Testis (tissue), 3 donors: ENCODE results near the gene DGCR6L. TPM values are rescaled to one million over a fixed set of nuclear protein-coding genes. Genes with fewer than 3 reads are reported as not detected.

Experiments
- DNase-seq: peaks from one replicate; pipeline ENCODE4 v3.0.0-alpha.2; 2019
- H3K27ac ChIP-seq, 2 donors: fragments of 200-600 bp; sonication (generic); one replicate each; pipeline ENCODE4 v1.5.1; 2019
- H3K27me3 ChIP-seq: fragments of 200-600 bp; sonication (generic); one replicate; pipeline ENCODE4 v1.5.1; 2019
- H3K36me3 ChIP-seq: fragments of 200-600 bp; sonication (generic); one replicate; pipeline ENCODE4 v1.5.1; 2017; ENCODE audit warnings: low read depth; ENCODE audit errors: missing control alignments
- H3K4me1 ChIP-seq: fragments of 200-600 bp; sonication (generic); one replicate; pipeline ENCODE4 v1.5.1; 2019
- H3K4me3 ChIP-seq, 2 donors: fragments of 200-600 bp; sonication (generic); one replicate each; pipeline ENCODE4 v1.5.1; 2017 to 2019
- H3K9me3 ChIP-seq: fragments of 200-600 bp; sonication (generic); one replicate; pipeline ENCODE4 v1.5.1; 2017
- POLR2A ChIP-seq: fragments of 450-650 bp; IDR thresholded peaks from one replicate; pipeline ENCODE4 v1.6.1; 2017; ENCODE audit warnings: antibody characterized with exemption, mild to moderate bottlenecking, moderate library complexity
- WGBS, 2 donors: methylation state at CpG; one replicate each; pipeline ENCODE4 v1.1.5; 2018; 5-methylcytosine and 5-hydroxymethylcytosine counted together
- intact Hi-C: fragments of 100-400 bp; cut with DNase I; formaldehyde crosslinking; loops from one replicate; pipeline ENCODE4 v1.15.1; 2023; ENCODE audit warnings: low total_unique reads
- polyA plus RNA-seq: library from polyadenylated mRNA; stranded (reverse); fragments of 350-450 nt; fragmentation: Illumina TruSeq; extraction: RNeasy Lipid Tissue Mini Kit (QIAGEN cat#74804); gene quantifications from one replicate; pipeline ENCODE4 v1.2.3, GENCODE V29; 2014; ENCODE audit warnings: low read depth, low replicate concordance; ENCODE audit not compliant: insufficient read depth
- total RNA-seq, 2 donors: library from RNA; depleted of rRNA; stranded (reverse); fragments of >200 nt; gene quantifications; one replicate each; pipeline ENCODE4 v1.2.3, GENCODE V29; 2016
- TF ChIP-seq, protein P1 (sequence below), 3 experiments: fragments of 450-650 bp in 2 of 3; fragments of 200-600 bp in 1 of 3; sonication (generic) in 1 of 3; IDR thresholded peaks; one replicate each; pipeline ENCODE4 v1.5.1; 2016 to 2019; ENCODE audit warnings: antibody characterized with exemption in 3 of 3, mild to moderate bottlenecking in 2 of 3, moderate library complexity in 1 of 3

DGCR6L gene
- total and polyA plus RNA-seq, 3 donors from 2014 or later, result 152 to 257 (median 171) TPM

GRCh38 chr22:20264614-20265452 is 55.0 kb downstream of the DGCR6L start:
- peaks cover 4% of the 10 kb centered on the region for H3K4me1 ChIP-seq
- 76 to 81% methylated on average over 13 to 21 of the region's 21 CpGs for WGBS, 2 donors
- H3K9me3 ChIP-seq, result no peaks in the 10 kb centered on the region
- intact Hi-C loops, result loop anchor here (5.0 kb wide), 1 partner anchor 108 kb away; no protein-coding TSS in a partner anchor
- no peaks in the 10 kb centered on the region for H3K36me3 ChIP-seq
- no peak for DNase-seq
- no peak overlapping the region for H3K27ac ChIP-seq
- no peaks in the 10 kb centered on the region for H3K27me3 ChIP-seq
- no peak overlapping the region for H3K4me3 ChIP-seq
- TF ChIP-seq, protein P1, sequence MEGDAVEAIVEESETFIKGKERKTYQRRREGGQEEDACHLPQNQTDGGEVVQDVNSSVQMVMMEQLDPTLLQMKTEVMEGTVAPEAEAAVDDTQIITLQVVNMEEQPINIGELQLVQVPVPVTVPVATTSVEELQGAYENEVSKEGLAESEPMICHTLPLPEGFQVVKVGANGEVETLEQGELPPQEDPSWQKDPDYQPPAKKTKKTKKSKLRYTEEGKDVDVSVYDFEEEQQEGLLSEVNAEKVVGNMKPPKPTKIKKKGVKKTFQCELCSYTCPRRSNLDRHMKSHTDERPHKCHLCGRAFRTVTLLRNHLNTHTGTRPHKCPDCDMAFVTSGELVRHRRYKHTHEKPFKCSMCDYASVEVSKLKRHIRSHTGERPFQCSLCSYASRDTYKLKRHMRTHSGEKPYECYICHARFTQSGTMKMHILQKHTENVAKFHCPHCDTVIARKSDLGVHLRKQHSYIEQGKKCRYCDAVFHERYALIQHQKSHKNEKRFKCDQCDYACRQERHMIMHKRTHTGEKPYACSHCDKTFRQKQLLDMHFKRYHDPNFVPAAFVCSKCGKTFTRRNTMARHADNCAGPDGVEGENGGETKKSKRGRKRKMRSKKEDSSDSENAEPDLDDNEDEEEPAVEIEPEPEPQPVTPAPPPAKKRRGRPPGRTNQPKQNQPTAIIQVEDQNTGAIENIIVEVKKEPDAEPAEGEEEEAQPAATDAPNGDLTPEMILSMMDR (IDR thresholded peaks at IDR 0.05), result no peak
- TF ChIP-seq POLR2A, result no peak

Other genes with a start within 250 kb of the DGCR6L start
- 10 to 100 TPM; 64.8 to 83.7 TPM for gene DGCR8, start 239.8 kb downstream of the DGCR6L start, total RNA-seq
- gene DGCR8, start 239.8 kb downstream of the DGCR6L start, polyA plus RNA-seq, result 44.4 TPM
- gene RANBP1, start 204.0 kb downstream of the DGCR6L start, total RNA-seq, result 100 to 1,000 TPM; 284 to 318 TPM
- 247 TPM for gene RANBP1, start 204.0 kb downstream of the DGCR6L start, polyA plus RNA-seq
- 100 to 1,000 TPM in 1 of 2 donors, 10 to 100 TPM in 1; 97.2 to 122 TPM for gene TRMT2A, start 202.8 kb downstream of the DGCR6L start, total RNA-seq
- 82.7 TPM for gene TRMT2A, start 202.8 kb downstream of the DGCR6L start, polyA plus RNA-seq
- 10 to 100 TPM; 40.9 to 44.0 TPM for gene ZDHHC8, start 188.3 kb downstream of the DGCR6L start, total RNA-seq
- gene ZDHHC8, start 188.3 kb downstream of the DGCR6L start, polyA plus RNA-seq, result 34.0 TPM
- 10 to 100 TPM; 12.2 to 33.1 TPM for gene CCDC188, start 169.0 kb downstream of the DGCR6L start, total RNA-seq
- gene CCDC188, start 169.0 kb downstream of the DGCR6L start, polyA plus RNA-seq, result 46.5 TPM
- 1 to 10 TPM; 5.1 to 6.1 TPM for gene RTN4R, start 51.7 kb downstream of the DGCR6L start, total RNA-seq
- gene RTN4R, start 51.7 kb downstream of the DGCR6L start, polyA plus RNA-seq, result 2.1 TPM
- 10 to 100 TPM in 1 of 2 donors, 1 to 10 TPM in 1; 6.5 to 11.8 TPM for gene ZNF74, start 74.1 kb upstream of the DGCR6L start, total RNA-seq
- 4.1 TPM for gene ZNF74, start 74.1 kb upstream of the DGCR6L start, polyA plus RNA-seq
- gene SCARF2, start 117.8 kb upstream of the DGCR6L start, total RNA-seq, result 10 to 100 TPM; 10.4 to 12.3 TPM
- gene SCARF2, start 117.8 kb upstream of the DGCR6L start, polyA plus RNA-seq, result 3.3 TPM
- gene KLHL22, start 175.7 kb upstream of the DGCR6L start, total RNA-seq, result 10 to 100 TPM; 39.8 to 41.7 TPM
- gene KLHL22, start 175.7 kb upstream of the DGCR6L start, polyA plus RNA-seq, result 18.1 TPM
- gene MED15, start 187.6 kb upstream of the DGCR6L start, total RNA-seq, result 100 to 1,000 TPM in 1 of 2 donors, 10 to 100 TPM in 1; 81.6 to 101 TPM
- gene MED15, start 187.6 kb upstream of the DGCR6L start, polyA plus RNA-seq, result 71.0 TPM